GM21381 (cell line): ENCODE measurements around the gene TSPOAP1.

Source experiments
- ATAC-seq: cut with Tn5 transposase; IDR thresholded peaks from one replicate; pipeline ENCODE4 v1.9.1; 2021; ENCODE audit warnings: mild to moderate bottlenecking, moderate library complexity; ENCODE audit not compliant: unreplicated experiment

Gene TSPOAP1

GRCh38 chr17:58362368-58363014, 33.9 kb upstream of the TSPOAP1 start:
- ATAC-seq, result no peak

- ATAC-seq, result no peak
Observed at GRCh38 chr17:58360296-58361063, 31.9 kb upstream of the TSPOAP1 start.

- ATAC-seq, result no peak
Observed at GRCh38 chr17:58358408-58359172, 30.0 kb upstream of the TSPOAP1 start.

GRCh38 chr17:58357312-58358297, 29.0 kb upstream of the TSPOAP1 start:
- ATAC-seq, result no peak

- ATAC-seq, result no peak
Observed at GRCh38 chr17:58356231-58356630, 27.6 kb upstream of the TSPOAP1 start.

- no peak for ATAC-seq
Observed at GRCh38 chr17:58354541-58355216, 26.1 kb upstream of the TSPOAP1 start.

GRCh38 chr17:58353389-58353825, 24.8 kb upstream of the TSPOAP1 start:
- no peak for ATAC-seq

- peak; percentile 11 for ATAC-seq
Observed at GRCh38 chr17:58352596-58353388, 24.2 kb upstream of the TSPOAP1 start.

DNA sequence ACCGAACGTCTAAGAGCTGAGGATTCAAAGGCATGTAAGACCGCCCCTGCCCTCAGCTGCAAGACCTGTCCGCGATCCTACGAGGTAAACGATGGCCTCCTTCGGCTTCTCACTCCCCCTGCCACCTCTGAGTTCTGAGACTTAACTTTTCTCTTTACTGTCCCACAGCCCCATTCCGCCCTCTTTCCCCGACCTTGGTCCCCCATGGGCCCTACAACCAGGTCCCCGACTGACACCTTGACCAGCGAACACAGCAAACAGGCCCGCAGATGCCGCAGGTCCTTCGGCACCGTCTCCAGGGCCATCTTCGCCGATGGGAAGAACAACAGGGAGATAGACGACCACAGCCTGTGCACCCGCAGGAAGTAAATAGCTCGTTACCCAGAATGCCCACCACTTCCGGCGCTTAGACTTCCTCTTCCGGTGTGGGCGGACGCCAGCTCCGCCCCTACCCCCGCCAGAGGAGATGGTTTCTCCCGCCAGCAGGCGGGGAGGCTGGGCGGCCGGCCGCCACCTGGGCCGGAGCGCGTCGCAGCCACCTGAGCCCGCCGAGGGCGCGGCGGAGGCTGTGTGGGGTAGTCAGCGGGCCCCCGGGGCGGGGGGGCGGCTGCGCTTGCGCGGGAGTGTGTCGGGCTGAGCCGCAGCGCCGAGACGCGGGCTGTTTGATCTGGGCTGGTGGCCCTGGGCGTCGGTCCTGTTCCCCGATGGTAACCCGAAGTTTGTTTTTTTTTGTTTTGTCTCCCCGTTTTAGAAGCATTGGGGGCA, 23.4 kb upstream of the TSPOAP1 start, which contains the start of gene SUPT4H1:
SUPT4H1 (minus strand) TSS at position 371 of the 765 bp plus-strand sequence; CDS start at position 305, 66 bp downstream.
- peak; percentile 88 for ATAC-seq

- ATAC-seq, result no peak
Observed at GRCh38 chr17:58351182-58351581, 22.6 kb upstream of the TSPOAP1 start.

GRCh38 chr17:58348038-58348437, 19.4 kb upstream of the TSPOAP1 start:
- no peak for ATAC-seq

- ATAC-seq, result no peak
Observed at GRCh38 chr17:58345500-58345899, 16.9 kb upstream of the TSPOAP1 start.

GRCh38 chr17:58344791-58345157, 16.2 kb upstream of the TSPOAP1 start:
- peak; percentile 35 for ATAC-seq

DNA sequence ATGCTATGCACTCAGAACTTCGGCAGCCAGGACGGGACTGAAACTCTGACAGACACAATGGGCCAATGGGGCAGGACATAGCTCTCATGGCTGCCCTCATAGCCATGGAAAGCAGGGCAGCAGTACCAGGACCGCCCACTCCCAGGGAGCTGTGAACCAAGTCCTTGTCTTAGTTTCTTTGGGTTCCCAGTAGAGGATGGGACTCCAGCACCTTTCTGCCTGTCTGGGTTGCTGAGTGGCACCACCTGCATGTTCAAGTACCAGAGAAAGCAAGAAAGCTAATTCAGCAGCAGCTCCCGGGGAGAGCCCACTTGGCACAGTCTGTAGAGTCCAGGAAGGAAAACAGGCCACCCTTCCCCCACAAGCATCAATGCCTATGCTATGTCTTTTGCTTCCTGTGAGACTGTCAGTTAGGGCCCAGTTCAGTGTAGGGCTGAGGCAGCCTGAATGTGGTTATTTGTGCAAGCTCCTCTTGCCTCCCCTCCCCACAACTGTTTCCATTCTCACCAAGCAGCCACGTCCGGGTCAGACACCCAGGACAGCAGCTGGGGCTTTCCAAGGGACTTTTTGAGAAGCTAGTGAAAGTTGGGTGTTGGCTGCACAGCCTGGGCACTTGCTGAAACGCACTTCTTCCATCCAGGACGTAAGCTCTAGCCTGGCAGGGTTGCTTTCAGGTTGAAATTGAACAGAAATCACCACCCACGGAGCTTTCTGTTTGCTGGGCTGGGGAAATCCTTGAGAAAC, 15.6 kb upstream of the TSPOAP1 start:
- peak; percentile 85 for ATAC-seq

GRCh38 chr17:58343131-58343530, 14.5 kb upstream of the TSPOAP1 start:
- ATAC-seq, result no peak

- ATAC-seq, result no peak
Observed at GRCh38 chr17:58341861-58342475, 13.4 kb upstream of the TSPOAP1 start.
